NCI-H1436 (cell line): ENCODE results near the gene APBA1.

Experiments used
- DNase-seq: peaks from one replicate; lab custom pipeline; 2025; lab: John Stamatoyannopoulos, UW

APBA1 gene

DNA sequence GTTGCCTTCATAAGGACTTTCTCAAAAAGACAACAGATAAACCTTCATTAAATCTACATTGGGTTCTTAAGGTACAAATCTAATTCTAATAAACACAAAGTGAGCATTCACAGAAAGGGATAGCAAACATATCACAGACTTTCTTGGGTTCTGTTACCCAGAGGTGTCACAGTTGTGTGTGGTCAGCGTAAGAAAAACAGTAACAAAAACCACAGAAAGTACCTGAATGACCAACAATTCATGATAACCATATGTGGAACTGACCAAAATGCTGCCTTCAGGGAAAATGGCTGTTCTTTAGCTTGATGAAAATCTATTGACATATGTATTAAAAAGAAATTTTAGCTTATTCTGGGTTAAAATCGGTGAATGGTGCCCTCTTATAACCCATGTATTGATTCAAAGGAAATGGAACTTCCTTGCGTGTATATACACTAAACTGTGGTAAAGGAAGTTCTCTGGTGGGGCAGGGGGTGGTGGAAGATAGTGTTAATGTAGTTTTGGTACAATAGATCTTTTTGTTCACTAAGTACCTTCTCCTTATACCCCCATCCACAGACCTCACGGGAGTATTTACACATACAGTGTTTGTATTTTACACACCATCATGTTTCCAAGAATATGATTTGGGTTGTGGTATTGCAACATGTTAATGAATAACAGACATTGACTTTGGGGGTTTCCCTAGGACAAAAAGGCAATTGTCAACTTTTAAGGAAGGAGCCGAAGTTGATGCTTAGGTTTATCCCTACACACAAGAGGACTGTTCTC, 152.5 kb downstream of the APBA1 start:
- DNase-seq, result no peak

DNA sequence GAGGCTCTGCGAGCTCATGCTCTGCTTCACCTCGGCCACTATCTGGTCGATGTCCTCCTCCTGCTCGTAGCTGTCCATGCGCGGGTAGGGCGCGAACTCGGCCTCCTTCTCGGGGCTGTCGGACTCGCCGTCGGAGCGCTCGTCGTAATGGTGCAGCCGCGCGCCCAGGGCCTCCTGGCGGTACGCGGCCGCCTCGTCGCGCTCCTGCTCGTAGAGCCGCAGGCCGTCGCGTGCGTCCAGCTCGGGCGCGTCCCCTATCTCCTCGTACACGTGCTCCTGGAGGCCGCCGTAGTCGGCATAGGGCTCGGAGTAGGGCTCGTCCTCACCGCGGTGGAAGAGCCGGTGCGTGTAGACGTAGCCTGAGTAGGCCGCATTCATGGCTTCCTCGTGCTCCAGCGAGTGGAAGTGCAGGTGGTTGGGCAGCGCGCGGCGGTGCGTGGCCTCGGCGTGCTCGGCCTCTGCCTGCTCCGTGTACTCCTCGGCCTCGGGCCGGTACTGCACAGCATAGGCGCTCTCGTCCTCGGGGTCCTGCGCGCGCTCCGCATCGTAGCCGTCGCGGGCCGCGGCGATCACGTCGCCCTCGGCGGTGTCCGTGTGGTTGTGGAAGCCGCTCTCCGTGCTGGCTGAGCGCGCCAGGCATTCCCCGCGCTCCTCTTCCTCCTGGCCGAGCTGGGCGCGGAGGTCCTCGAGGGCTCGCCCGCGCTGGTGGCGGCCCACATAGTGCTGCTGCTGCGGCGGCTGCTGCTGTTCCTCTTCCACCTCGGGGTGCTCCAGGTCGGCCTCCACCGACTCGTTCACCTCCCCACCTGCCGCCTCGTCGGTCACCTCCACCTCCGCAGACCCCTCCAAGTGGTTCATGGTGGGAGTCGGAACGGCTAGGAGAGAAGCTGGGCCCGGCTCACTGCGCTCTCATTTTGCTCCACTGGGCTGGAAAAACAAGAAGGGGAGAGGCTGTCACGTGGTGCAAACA, 155.5 kb downstream of the APBA1 start:
- no peak for DNase-seq

DNA sequence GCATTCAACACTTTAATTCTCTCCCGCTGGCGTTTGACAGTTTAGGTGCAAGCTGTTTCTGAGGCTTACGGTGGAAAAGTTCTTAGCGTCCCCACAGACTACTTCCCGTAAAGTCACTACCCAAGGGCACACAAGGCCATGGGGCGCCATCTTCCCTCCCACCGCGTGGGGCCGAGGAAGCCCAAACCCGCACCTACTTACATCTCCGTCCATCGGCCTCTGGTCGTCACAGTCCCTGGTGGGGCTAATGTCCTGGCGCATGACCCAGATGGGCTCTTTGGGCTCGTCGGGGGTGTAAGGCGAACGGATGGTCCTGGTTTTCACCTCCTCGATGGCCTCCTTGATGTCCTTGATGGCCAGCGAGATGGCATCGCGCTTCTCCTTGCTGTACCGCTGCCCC, 156.4 kb downstream of the APBA1 start:
- no peak for DNase-seq

DNA sequence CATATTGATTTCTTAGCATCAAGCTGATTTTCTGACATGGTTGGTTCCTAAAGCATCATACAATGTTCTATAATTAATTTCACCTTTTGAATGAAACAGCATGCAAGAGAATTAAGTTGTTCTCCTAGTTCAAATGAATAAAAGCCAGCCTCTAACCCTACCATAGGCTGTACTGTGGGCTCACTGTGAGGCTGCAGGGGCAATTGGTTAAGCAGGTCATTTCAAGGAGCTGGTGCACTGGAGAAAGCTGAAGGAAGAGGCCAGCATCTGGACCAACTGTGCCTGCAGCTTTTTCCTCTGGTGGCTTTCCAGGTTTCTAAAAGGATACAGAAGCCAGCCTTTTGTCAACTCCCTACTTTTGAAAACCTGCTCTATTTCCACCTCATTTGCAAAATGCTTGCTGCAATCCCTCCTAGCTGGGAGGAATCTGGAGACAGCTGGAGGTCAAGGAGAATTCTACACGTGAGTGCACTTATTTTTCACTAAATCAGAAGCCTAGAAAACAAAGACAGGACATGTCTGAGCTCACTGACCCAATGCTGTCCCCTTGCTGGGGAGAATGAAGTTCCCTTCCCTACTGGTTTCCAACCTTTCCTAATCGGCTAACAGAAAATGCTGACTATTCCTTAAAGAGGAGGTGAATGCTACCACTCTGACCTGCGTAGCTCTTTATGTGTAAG, 158.9 kb downstream of the APBA1 start:
- DNase-seq, result no peak

DNA sequence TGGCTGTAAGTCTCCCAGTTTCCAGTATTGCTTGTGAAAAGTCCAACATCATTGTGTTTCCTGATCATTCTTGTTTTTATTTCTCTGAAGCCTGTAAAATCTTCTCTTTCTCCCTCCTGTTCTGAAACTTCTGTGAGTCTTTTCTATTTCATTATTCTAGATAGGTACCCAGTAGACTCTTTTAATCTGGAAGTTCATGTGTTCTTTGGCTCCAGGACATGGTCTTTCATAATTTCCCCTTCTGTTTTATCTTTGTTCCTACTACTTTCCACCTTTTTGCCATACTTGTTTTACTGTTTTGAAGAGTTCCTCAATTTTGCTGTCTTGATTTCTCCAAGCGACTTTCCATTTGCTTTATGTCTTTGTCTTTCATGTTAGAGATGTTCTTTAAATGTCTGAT, 168.1 kb downstream of the APBA1 start:
- DNase-seq, result no peak

DNA sequence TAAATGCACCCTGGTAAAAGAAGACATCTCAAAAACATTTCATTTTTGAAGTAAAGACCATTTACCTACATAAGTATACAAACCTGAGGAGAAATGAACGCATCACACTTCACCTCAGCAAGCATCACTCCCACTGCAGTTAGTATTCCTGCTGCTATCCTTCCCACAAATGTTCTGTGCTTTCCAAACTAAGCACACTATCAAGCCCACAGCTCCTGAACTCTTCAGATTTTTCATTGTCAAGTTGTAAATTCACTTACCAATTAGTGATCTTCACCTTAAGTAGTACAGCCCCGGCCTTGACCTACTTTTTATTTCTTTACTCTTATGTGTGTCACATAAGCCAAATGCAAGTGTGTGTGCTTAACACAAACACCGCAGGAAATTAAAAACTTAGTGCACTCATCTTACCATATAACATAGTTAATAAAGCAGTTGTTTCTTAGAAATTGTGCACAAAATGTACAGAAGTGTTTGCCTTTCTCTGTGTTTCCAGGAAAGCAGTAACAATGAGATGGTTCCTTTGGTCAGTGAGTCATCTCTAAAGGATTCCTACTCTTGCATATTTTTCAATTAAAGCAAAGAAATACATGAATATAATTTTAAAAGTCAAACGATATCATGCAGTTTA, 169.4 kb downstream of the APBA1 start:
- no peak for DNase-seq

DNA sequence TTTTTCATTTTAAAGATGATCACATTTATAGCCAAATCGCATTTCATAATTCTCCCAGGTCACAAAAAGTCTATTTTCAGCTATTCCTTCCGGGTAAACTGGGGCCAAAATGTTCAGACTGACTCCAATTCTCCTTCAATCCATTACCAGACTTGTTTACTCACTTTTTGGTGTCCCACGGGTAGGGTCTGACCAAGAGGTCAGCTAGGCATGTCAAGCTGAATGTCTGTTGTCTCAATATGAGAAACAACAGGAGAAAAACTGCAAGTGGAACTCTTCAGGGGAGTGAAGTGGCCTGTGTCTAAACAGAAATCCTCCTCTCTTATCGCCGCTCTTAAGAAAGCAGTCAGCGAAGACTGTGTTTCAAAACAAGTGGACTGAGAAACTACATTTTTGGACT, 171.3 kb downstream of the APBA1 start:
- no peak for DNase-seq

DNA sequence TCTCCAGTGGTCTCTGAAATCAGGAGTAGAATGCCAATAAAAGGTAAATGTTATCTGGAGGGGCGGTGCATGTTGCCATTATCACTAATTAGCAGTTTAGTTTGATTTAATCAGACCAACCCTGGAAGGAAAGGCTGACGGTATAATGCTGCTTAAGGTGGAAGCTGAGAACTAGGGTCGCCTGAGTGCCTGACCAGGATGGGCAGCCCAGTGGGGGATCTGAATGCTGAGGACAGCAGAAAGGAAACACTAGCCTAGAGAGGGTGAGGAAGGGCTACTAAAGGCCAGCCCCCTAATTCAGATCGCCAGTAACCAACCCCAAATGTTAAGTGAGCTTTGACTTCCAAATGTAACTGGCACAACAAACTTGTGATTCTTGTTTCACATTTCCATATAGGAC, 172.2 kb downstream of the APBA1 start:
- no peak for DNase-seq

DNA sequence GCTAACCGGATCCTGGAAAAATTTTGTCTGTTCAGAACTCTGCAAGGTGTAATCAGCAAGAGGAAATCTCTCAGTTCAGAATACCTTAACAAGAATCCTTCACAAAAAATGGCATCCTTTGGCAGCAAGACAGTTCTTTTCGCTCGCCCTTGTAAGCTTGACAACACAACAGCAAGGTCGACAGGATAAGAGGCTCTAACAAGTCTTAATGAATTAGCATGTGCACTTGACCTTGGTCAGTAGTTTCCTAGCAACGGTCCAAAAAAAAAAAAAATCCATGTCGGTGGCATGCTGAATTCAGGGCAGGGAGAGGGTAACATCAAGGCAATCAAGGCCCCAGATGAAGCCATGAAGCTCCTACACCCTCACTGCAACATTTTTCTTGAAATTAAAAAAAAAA, 172.8 kb downstream of the APBA1 start:
- no peak for DNase-seq

DNA sequence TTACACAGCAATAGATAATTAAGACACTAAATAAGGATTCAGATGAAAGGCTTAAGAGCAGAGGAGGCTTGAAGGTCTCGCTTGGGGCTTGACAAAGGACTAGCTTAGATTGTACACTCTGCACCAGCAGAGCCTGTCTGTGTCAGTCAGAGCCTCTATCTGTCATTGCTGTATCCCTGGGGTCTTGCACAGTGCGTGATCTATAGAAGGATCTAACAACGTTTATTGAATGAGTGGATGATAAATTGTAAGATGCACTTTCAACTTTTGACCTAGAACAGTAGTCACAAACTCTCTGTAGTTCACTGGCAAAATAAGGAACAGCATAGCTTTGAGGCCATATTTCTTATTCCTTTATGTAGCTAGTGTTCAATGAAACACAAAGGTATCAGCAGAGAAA, 173.7 kb downstream of the APBA1 start:
- DNase-seq, result no peak

DNA sequence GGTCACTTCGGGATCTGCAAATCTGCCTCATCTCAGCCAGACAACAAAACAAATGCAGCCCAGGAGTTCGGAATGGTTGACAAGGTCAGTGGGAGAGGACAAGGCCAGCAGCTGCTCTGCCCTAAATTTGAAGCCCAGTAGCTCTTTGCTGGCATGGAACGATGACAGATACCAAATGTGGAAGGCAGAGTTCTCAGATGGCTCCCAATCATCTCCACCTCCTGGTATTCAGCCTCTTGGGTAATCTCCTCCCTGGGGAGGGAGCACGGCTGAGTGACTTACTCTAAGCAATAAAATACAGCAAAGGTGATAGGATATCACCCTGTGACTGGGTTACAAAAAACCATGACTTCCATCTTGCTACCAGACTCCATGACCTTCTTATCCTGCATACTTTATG, 174.4 kb downstream of the APBA1 start:
- no peak for DNase-seq

DNA sequence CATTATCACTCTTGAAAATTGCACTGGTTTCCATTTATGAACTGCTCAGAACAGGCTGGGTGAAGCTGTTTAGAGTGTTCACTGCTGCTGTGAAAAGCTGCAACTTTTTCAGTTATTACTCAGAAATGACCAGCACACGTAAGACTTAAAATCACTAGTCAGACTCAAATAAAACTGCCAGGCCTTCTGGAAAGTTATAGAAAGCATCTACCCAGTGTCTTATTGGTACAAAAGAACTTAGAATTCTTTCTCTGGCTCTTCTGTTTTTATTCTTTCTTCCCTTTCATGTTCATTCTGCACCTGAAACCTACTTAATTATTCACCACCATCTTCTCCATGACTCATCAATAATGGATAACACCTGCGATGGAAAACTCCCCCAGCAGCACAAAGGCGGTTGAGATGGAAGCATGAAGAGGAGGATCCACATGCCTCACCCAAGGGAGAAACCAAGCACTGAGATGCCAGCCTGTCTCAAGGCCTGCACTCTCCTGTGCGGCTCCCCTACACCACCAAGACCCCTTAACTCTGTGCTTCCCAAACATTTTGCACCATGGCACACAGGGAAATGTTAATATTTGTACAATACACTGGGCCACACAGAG, 175.2 kb downstream of the APBA1 start:
- no peak for DNase-seq

DNA sequence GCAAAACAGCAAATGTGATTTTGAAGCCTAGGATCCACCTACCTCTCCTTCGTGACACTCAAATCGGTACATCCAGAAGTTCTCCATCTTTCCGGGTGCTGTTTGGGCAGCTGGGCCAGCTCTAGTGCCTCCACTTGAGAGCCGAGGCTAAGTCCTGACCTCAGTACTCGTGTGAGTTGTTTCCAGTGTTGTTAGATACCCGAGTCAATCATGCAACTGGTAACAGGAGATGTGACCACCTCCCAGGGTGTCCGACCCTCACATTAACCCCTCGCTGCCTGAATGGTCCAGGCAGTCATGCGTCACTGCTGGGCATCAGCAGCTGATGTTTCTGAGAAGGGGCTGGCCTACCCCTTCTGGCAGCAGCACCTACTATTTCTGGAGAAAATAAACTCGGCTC, 176.9 kb downstream of the APBA1 start:
- DNase-seq, result no peak

DNA sequence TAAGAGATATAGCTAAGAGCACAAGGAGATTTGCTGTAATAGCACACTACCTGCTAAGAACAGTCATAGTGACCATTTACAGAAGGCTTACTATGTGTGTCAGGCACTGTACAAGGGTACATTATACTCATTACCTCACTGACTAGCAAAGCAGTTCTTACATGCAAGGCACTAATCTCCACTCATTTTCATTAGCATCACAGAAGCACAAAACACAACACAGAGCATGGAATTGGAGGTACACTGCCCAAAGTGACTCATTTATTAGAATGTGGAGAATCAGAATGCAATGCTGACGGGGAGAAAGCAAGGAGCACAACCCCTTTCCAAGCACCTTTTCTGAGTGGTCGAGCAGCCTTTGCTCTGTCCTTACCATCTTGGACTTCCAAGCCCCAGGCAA, 177.4 kb downstream of the APBA1 start:
- no peak for DNase-seq

DNA sequence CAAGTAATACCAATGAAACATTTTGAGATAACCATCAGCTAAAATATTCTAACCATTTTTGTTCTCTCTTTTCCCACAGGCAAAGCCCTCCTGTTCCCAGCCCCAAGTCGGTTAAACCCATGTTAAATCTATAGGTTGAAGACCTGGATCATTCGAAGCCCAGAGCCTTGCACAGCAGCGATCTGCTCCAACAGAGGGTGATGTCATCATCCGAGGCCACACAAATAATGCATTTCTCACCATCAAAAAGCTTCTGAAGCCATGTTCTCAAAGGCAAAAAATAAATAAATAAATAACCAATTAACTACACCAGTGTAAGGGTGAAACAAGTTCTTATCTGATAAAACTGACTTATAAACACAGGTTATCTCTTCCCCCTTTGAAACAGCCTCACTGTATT, 178.0 kb downstream of the APBA1 start:
- no peak for DNase-seq

DNA sequence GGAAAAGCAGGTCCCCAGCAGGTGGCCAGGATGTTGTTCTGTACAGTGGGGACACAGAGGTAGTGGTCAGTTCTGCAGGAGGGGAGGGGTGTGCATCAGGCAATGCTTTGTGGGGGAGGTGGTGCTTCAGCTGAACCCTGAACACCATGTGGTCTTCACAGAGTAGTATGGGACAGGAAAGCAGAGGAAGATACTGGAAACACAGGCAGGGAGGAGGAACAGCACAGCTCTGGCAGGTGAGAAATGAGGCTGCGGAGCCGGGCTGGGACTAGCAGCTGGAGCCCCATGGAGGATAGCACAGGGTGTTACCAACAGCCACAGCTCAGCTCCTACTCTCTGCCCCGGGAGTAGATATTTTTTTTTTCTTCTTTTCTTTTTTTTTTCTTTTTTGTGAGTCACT, 185.7 kb downstream of the APBA1 start:
- DNase-seq, result no peak

DNA sequence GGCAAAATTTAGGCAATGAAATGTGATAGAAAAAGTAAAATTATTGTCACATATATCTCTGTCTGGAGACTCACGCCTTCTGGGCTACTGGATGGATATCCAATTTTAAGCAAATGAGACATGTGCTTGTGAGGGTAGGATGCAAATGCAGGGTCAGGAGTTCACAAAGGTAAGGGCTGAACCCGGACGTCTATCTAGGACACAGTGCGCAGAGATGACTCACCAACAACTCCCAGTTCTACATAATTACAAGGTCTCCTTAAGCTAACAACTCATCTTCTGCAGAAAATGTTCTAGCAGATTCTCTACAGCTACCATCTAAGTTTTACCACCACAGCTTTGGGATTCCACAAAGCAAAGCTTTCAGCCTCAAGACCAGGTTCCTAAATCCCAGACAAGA, 186.7 kb downstream of the APBA1 start:
- no peak for DNase-seq

DNA sequence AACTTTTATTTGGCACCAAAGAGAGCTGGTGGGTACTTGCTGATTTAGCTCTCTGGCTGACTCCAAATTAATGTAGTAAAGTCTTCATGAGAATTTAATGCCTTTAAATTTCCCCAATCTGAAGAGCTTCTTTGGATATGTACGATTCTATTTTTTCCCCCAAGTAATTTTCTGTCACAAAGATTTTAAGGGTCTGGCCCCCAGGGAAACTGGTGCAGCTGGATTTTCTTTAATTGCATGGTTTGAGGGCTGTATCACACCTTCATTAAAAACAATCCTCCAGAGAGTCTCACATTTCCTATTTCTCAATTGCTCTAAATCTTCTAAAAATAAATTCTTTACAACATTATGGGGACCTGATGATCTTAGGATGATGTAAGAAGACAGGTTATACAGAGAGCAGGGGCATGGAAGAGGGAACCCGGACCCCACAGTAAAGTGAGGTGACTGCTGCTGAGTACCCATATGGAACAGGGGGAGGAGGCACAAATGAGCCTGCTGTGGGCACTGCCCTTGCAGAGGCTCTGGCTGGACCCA, 188.2 kb downstream of the APBA1 start:
- no peak for DNase-seq

DNA sequence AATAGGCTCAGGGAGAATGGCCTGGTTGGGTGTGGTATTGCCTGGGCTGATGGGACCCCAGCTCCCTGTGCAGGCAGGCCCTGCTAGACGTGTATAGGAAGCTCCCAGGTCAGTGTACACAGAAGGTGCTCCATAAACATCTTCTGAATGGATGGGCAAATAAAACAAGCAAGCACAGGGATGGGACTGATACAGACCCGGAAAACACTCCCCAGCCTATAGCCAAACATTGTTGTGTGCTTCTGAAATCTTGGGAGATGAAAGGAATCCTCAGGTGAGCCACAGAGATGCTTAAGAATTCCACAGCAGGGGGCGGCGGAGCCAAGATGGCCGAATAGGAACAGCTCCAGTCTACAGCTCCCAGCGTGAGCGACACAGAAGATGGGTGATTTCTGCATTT, 195.4 kb downstream of the APBA1 start:
- DNase-seq, result no peak

DNA sequence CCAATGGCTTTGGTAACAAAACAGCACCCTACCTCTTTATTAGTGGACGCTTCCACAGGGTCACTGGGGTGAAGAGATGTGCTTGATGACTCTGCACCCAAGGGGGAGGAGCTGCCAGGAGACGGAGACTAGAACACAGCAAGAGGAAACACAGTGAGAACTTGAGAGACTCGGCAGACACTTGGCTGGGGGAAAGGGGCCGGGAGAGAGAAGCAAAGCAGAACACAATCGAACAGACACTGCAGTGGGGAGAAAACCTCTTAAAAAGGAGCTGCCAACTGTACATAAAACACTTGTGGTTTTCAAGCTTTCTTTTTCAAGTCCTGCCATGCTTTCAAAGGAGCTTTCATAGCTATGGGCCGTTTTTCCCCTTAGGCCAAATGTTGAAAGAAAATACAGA, 196.2 kb downstream of the APBA1 start:
- DNase-seq, result no peak

DNA sequence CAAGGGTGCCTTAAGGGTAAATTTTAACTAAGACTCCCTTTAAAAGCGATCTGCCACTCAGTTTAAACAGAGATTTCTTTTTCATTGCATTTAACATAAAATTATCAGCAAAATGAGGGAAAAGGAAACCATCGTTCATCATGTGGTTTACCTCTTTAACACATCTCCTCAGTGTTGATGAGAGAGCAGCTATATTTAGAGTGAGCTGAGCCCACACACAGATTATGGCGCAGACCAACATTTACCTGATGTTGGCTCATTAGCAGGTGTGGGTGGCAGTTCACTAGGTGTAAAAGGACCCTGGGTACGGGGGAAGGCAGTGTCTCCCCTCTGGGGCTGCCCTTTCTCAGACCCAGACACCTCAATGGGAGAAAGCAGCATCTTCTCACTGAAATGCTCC, 197.3 kb downstream of the APBA1 start:
- DNase-seq, result no peak
